Astrocyte (in vitro differentiated cells and primary cell): ENCODE data around the gene FADS2.

ENCODE experiments used
- CTCF ChIP-seq: IDR thresholded peaks from 2 replicates; pipeline ENCODE4 v1.5.1; 2011; ENCODE audit warnings: low read depth, mild to moderate bottlenecking, inconsistent platforms, low read length, moderate library complexity; ENCODE audit not compliant: insufficient read depth
- EZH2 ChIP-seq: IDR thresholded peaks from 2 replicates; pipeline ENCODE4 v1.6.1; 2012; ENCODE audit warnings: mild to moderate bottlenecking, low read length, inconsistent platforms; ENCODE audit not compliant: insufficient read depth

GRCh38 chr11:61888590-61888989 is 60.5 kb downstream of the FADS2 start:
- no peak for TF ChIP-seq CTCF
- no peak for TF ChIP-seq EZH2
